NCI-H128 (cell line): ENCODE measurements around the gene TUFM.
"Not testable (repeated sequence)": the region's sequence is repeated elsewhere in the genome, so short reads cannot be mapped to it uniquely, and the experiment has no call there.

Experiments used
- DNase-seq: peaks from one replicate; lab custom pipeline; 2025; ENCODE audit not compliant: unreplicated experiment; lab: John Stamatoyannopoulos, UW

TUFM gene

GRCh38 chr16:28846080-28846932 lies at the start of gene TUFM:
TSS of gene TUFM (minus strand) at chr16:28846348. CDS start at chr16:28846269, 79 bp downstream.
- DNase-seq = peak; percentile 88

GRCh38 chr16:28895609-28896008 lies 49.5 kb upstream of the TUFM start:
- no peak for DNase-seq

DNA sequence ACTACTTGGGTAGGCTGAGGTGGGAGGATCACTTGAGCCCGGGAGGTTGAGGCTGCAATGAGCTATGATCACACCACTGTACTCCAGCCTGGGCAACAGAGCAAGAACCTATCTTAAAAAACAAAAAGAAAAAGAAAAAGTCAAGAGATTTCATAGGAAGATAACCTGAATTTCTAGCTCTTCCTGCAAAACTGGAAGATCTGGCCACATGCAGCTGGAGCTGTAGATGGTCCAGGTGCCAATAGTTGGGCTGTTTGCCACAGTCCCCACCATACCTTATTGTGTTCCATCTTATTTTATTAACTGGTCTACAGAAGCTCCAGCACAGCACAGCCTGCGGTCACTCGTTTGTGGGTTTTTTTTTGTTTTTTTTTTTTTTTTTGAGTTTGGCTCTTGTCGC lies 47.1 kb upstream of the TUFM start:
- no peak for DNase-seq

DNA sequence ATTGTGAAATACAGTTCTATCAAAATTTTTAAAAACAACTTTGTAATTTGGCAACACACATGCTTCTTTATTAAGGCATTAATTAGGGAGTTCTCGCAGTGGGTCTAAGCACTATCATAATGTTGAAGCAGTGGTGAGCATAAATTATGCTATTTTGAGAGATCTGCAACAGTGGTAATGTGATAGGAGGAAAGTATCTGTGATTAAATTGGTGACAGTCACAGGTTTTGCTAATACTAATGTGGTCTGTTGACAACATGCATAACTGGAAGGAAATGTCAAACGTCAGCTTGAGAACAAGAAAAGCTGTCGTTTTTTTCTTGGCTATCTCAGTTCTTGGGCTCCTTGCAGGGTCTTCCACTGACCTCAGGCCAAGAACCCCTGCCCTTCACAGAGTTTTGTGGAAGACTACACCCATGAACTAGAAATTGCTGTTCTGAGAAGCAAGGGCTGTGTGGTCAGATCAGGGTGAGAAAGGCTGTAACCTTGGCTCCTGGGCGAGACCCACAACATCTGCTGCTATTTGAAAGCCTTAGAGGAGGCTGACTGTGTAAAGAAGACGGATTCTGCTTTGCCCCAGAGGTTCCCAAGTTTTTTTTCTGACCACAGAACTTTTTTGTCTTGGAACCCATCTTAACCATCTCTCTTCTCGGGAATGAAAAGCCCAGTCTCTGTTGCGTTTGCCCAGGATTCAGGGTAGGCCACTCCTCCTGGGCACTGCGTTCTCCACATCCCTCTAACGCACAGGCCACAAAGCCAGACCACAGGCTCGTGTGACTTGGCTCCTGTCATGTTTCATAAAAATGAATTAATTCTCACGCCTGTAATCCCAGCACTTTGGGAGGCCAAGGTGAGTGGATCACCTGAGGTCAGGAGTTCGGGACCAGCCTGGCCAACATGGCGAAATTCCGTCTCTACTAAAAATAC lies 46.1 kb upstream of the TUFM start:
- DNase-seq = no peak

- not testable (repeated sequence) for DNase-seq
Measured at GRCh38 chr16:28890355-28890754, 44.2 kb upstream of the TUFM start.

DNA sequence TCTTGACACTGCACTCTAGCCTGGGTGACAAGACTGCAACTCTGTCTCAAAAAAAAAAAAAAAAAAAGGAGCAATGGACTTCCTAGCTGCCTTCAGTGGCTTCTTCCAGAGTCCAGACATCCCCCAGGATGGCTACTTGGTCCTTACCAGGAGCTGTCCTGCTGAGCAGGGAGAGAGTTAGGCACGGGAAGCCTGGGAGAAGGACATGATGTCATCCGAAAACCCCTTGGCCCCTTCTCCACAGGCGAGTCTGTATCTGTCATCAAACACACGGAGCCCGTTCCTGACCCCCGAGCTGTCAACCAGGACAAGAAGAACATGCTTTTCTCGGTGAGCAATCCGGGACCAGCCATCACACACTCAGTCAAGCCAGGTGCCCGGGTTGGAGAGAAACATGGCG lies 40.8 kb upstream of the TUFM start:
- no peak for DNase-seq

DNA sequence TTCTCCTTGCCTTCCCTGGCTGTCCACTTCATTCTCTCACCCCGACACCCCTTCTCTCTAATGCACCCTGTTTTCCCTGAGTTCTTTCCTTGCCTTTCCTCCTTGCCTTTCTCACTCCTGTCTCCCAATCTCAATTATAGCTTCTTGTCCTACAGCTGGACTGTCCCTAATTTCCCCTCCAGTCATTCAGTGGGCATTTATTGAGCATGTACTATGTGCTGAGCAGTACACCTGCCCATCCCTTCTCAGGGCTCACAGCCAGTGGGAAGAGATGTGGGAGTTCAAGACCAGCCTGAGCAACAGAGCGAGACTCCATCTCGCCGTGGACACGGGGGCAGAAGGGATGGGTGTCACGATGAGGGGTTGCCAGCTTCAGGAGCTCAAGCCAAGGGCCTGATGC lies 37.9 kb upstream of the TUFM start:
- no peak for DNase-seq

DNA sequence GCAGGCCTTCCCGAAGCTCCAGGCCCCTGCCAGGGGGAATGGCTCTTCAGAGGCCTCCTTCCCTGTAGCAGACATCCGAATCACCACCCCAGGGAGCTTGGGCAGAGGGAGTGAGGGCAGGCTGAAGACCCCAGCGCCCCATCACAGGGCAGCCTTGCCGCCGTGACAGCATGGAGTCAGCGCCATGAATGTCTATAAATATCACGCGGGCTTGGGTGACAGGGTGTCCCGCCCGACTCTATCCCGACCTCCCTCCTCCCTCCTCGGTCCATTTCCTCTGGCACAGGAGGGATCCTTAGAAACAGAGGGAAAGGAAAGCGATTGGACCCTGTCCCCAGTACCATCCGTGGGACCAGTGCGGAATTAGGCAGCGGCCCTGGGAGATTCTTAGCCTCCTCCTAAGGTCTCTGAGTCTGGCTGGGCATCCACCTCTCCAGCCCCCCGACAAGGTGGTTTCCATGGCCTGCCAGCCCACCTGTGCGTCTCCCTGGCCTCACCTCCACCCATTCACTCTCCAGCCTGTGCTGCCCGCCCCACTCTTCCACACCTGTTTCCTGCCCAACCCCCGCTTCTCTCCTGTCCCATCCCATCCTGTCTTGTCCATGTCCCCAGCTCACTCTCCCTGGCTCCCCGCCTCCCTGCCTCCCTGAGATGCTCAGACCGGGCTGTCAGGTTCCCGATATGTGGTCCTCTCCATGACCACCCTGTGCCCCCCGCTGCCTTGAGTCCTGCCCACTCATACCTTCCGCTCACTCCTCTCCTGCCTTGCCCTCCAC lies 37.3 kb upstream of the TUFM start:
- no peak for DNase-seq

GRCh38 chr16:28882551-28883160 lies 36.5 kb upstream of the TUFM start:
- no peak for DNase-seq

GRCh38 chr16:28881565-28881964 lies 35.4 kb upstream of the TUFM start:
- not testable (repeated sequence) for DNase-seq

- no peak for DNase-seq
Measured at GRCh38 chr16:28880955-28881354, 34.8 kb upstream of the TUFM start.

DNA sequence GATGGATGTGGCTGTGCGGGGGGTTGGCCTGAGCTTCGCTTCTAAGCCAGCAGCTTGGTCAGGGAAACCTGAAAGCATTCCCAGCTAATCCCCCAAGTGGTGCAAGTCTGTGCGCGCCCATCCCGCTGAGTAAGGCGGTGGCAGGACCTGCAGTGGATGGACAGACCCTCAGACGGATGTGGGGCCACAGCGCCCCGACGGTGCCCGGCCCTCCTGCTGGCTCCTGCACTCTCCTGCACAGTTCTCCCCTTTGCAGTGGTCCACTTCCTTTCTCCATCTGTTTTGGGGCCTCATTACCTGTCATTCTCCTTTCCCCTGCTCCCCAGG lies 34.4 kb upstream of the TUFM start:
- no peak for DNase-seq

DNA sequence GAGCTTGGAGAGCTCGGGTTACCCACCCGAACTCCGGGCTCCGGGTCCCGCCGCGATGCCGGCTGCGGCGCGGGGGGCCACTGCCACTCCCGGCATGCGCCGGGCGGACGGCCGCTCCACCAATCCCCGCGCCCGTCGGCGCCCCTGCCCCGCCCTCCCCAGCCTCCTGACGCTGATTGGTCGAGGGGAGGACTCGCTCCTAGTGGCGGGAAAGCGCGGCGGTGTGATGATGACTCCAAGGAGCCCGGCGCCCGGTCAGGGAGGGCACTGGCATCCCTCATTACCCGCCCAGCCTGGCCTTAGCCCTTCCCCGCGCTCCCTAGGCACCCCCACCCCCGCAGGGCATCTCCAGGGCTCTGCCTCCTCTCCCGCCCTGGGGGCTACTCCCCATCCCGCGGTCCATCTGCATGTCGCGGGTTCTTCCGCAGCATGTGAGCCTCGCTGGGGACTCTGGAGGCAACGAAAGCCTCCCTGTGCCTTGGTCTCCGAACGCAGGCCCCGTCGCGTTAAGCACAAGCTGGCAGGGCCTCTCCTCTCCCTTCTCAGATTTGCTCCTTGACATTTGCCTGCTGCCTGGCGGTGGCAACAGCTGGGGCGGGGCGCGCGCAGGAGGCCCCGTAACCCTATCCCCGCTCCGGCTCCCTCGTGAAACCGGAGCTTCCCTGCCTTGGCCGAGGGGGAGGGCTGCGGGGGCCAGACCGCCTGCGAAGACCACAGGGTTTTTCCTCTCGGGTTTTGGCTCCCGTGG lies 33.9 kb upstream of the TUFM start:
- peak; percentile 68 for DNase-seq

GRCh38 chr16:28879261-28879840 lies 33.2 kb upstream of the TUFM start:
- no peak for DNase-seq

GRCh38 chr16:28878083-28878926 lies 32.2 kb upstream of the TUFM start, which contains the start of gene ATP2A1:
TSS of gene ATP2A1 (plus strand) at chr16:28878488. CDS start at chr16:28878672, 184 bp downstream.
- DNase-seq = no peak

GRCh38 chr16:28877655-28878000 lies 31.5 kb upstream of the TUFM start:
- DNase-seq = no peak

DNA sequence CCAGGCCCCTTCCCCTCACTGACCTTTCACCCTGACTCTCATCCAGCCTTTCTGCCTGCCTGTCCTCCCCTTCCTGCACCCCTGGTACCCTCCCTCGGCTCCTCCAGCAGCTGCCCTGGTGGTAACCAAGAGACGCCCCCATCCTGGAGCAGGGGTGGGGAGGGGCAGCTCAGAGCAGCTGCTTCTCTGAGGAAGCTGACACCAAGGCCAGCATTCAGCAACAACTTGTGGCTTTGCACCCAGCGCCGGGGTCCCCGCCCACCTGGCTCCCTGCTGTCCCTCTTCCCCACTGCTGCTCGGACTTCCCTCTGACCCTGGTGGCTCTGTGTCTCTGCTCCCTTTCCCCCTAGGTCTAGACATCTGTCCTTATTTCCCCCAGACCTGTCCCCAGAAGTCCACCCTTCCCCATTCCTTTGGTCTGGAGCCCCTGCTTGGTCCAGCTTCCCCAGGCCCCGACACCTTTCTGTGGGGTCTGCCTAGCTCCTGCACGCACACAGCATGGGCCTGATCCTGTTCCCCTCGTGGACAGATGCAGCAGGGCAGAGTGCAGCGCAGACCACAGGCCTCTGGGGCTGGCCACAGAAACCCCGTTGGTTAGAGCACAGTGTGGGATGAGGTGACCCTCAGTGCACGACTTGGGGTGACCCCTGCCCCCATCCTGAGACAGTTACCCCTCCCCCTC lies 31.0 kb upstream of the TUFM start:
- DNase-seq = no peak

GRCh38 chr16:28876019-28876659 lies 30.0 kb upstream of the TUFM start:
- DNase-seq = no peak
